RWPE2 (cell line): Measurements from ENCODE around the gene PI4KA.
"Not testable (repeated sequence)": the region's sequence is repeated elsewhere in the genome, so short reads cannot be mapped to it uniquely, and the experiment has no call there.

ENCODE experiments used
- ATAC-seq: fragments of 200-7000 bp; cut with Tn5 transposase; 3 replicates; pipeline ENCODE4 v1.9.1; 2021; ENCODE audit warnings: low read depth
- DNase-seq: peaks from one replicate; pipeline ENCODE4 v3.0.0-alpha.2; 2020; ENCODE audit warnings: low spot score
- H3K27ac ChIP-seq: fragments of 450-650 bp; 2 replicates; pipeline ENCODE4 v1.5.1; 2017; ENCODE audit warnings: mild to moderate bottlenecking; ENCODE audit not compliant: poor library complexity, severe bottlenecking
- H3K27me3 ChIP-seq: fragments of 250-450 bp; sonication (Bioruptor Pico); 2 replicates; pipeline ENCODE4 v1.5.1; 2021; ENCODE audit warnings: mild to moderate bottlenecking, moderate library complexity; ENCODE audit not compliant: insufficient read depth, poor library complexity, severe bottlenecking
- H3K36me3 ChIP-seq: fragments of 250-450 bp; sonication (Bioruptor Pico); 2 replicates; pipeline ENCODE4 v1.5.1; 2020; ENCODE audit warnings: low read depth, mild to moderate bottlenecking, moderate library complexity
- H3K4me1 ChIP-seq: fragments of 250-450 bp; sonication (Bioruptor Pico); 2 replicates; pipeline ENCODE4 v1.5.1; 2021; ENCODE audit warnings: mild to moderate bottlenecking, moderate library complexity; ENCODE audit not compliant: insufficient read depth, poor library complexity, severe bottlenecking
- H3K4me3 ChIP-seq: fragments of 250-450 bp; sonication (Bioruptor Pico); 2 replicates; pipeline ENCODE4 v1.5.1; 2021; ENCODE audit warnings: mild to moderate bottlenecking, moderate library complexity; ENCODE audit not compliant: severe bottlenecking
- H3K9me3 ChIP-seq: fragments of 250-450 bp; sonication (Bioruptor Pico); 2 replicates; pipeline ENCODE4 v1.5.1; 2021; ENCODE audit warnings: mild to moderate bottlenecking, moderate library complexity; ENCODE audit not compliant: severe bottlenecking
- CTCF ChIP-seq: fragments of 450-650 bp; IDR thresholded peaks from one replicate; pipeline ENCODE4 v1.5.1; 2017; ENCODE audit warnings: mild to moderate bottlenecking, moderate library complexity; ENCODE audit not compliant: poor library complexity, severe bottlenecking

Gene PI4KA

GRCh38 chr22:20740222-20740951 lies 118.2 kb downstream of the PI4KA start:
- peaks cover 25% of the 10 kb centered on the region for H3K36me3 ChIP-seq
- H3K4me1 ChIP-seq, result no peaks in the 10 kb centered on the region
- H3K27ac ChIP-seq, result no peak overlapping the region
- H3K9me3 ChIP-seq, result peaks cover 2% of the 10 kb centered on the region
- H3K4me3 ChIP-seq, result no peak overlapping the region
- DNase-seq (no peak), ATAC-seq (no peak)
- TF ChIP-seq CTCF, result no peak
- H3K27me3 ChIP-seq, result no peaks in the 10 kb centered on the region

GRCh38 chr22:20738394-20739089 lies 120.1 kb downstream of the PI4KA start:
- H3K36me3 ChIP-seq, result peaks cover 17% of the 10 kb centered on the region
- ATAC-seq (no peak), DNase-seq (no peak)
- no peak overlapping the region for H3K27ac ChIP-seq
- H3K4me3 ChIP-seq, result no peak overlapping the region
- no peak for TF ChIP-seq CTCF
- peaks cover 2% of the 10 kb centered on the region for H3K9me3 ChIP-seq
- no peaks in the 10 kb centered on the region for H3K27me3 ChIP-seq
- H3K4me1 ChIP-seq, result no peaks in the 10 kb centered on the region

GRCh38 chr22:20736891-20737290 lies 121.7 kb downstream of the PI4KA start:
- H3K9me3 ChIP-seq, H3K27me3 ChIP-seq, H3K4me3 ChIP-seq, H3K4me1 ChIP-seq, H3K27ac ChIP-seq, DNase-seq, ATAC-seq: not testable (repeated sequence)
- H3K36me3 ChIP-seq, result peaks cover 12% of the 10 kb centered on the region

- not testable (repeated sequence) for H3K4me1 ChIP-seq, H3K36me3 ChIP-seq, H3K9me3 ChIP-seq, H3K4me3 ChIP-seq, DNase-seq, H3K27me3 ChIP-seq, H3K27ac ChIP-seq, ATAC-seq
These were observed 123.1 kb downstream of the PI4KA start for GRCh38 chr22:20735356-20736162.

- not testable (repeated sequence) for H3K36me3 ChIP-seq, H3K4me3 ChIP-seq, ATAC-seq, H3K4me1 ChIP-seq, DNase-seq, H3K27me3 ChIP-seq, H3K27ac ChIP-seq, H3K9me3 ChIP-seq
These were observed 126.2 kb downstream of the PI4KA start for GRCh38 chr22:20732431-20732830.

- TF ChIP-seq CTCF, result no peak
- no peaks in the 10 kb centered on the region for H3K27me3 ChIP-seq
- peaks cover 5% of the 10 kb centered on the region; the same call in 1 of the 2 replicates for H3K36me3 ChIP-seq
- H3K4me1 ChIP-seq, result no peaks in the 10 kb centered on the region
- ATAC-seq (no peak), DNase-seq (no peak)
- peaks cover 5% of the 10 kb centered on the region for H3K9me3 ChIP-seq
- no peak overlapping the region for H3K4me3 ChIP-seq
- H3K27ac ChIP-seq, result no peak overlapping the region
These were observed 129.4 kb downstream of the PI4KA start for GRCh38 chr22:20729194-20729593.
